DMS79 treated with DMSO at 0.1 percent for 48 hours (cell line): ENCODE data around the gene GPATCH8.

Experiments used
- DNase-seq: peaks from one replicate; lab custom pipeline; 2025; lab: John Stamatoyannopoulos, UW

The GPATCH8 gene

DNA sequence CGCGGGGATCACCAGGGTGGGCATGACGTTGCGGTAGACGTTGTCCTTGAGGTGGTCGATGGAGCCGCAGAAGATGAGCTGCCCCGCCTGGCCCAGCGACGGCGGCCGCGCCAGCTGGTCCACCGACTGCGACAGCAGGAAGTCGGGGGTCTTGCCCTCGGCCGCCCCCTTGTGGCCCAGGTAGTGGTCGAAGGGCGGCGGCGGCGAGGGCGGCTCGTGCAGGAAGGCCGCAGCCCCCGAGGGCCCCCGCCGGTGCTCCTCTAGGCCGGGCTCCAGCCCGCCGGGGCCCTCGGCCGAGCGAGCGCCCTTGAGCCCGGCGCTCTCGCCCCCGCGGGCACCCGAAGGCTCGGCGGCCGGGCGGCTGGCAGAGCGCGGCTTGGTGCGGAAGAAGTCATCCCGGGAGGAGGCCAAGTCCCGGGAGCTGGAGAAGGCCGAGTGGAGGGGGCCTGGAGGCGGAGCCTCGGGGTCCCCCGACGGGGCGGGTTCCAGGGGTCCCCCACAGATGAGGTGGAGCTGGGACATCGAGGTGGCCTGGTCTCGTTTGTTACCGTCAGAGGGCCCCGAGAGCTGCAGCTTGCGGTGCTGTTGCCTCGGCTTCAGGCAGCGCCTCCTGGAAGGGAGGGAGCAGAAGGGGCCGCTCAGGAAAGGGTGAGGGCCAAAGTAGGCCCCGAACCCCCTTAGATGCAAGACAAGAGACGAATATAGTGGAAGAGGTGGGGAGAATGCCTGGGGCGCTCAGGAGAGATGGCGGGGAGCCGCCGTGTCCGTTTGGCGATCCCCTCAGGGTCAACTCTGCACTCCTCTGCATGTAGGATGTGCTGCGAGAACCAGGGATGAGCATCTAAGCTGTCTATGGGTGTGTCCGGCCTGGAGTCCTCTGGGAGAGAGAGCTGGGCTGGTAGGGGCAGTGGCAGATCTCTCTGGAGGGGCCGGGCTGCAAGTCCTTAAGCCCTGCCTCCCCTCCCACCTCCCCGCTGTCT lies 148.3 kb downstream of the GPATCH8 start:
- DNase-seq = no peak

DNA sequence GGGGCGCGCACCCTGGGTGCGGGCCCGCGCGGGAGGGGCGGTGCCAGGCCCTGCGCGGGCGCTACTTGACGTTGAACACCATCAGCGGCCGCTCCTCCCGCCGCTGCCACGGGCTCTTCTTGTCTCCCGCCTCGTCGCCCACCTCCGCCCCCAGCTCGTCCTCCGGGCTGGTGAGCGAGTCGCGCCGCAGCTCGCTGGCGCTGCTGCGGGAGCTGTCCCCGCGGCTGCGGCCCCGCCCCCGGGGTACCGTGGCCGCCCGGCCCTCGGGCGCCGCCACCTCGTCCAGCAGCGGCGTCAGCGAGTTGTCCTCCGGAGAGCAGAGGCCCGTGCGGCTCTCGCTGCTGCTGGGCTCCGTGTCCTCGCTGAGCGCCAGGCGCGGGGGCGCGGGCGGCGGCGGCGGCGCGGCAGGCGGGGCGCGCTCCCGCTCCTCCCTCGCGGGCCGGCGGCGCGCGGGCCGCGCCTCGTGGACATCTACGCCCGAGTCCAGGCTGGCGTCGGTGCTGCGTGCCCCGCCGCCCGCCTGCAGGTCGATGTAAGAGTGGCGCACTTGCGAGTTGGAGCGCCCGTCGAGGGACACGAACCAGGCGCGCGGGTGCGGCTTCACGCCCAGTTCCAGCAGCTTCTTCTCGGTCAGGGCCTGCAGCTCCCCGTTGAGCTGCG lies 149.4 kb downstream of the GPATCH8 start:
- DNase-seq = no peak

DNA sequence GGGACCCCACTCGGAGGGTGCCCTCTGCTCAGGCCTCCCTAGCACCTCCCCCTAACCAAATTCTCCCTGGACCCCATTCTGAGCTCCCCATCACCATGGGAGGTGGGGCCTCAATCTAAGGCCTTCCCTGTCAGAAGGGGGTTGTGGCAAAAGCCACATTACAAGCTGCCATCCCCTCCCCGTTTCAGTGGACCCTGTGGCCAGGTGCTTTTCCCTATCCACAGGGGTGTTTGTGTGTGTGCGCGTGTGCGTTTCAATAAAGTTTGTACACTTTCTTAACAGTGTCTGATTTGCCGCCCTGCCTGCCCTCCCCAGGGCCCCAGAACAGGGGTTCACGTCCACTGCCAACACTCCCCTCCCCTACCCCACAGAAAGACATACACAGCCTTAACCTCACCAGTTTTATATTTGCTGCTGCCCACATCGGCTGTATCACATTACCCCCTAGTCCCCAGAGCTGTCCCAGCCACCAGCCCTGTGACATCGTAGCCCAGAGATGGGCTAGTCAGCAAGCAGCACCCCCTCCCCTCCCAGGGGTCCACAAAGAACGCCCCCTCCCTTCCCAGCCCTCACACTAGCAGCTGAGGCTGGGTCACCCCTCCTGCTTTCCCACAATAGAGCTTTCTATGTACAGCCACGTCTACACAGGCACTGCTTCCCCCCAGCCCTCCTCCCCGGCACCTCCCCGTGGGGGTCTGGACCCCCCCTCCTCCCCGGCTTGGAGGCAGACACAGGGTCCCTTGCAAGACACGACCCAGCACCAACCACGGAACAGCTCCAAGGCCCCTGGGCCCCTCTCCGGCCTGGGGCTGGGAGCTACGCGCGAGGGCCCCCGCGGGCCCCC lies 150.2 kb downstream of the GPATCH8 start:
- DNase-seq = no peak

DNA sequence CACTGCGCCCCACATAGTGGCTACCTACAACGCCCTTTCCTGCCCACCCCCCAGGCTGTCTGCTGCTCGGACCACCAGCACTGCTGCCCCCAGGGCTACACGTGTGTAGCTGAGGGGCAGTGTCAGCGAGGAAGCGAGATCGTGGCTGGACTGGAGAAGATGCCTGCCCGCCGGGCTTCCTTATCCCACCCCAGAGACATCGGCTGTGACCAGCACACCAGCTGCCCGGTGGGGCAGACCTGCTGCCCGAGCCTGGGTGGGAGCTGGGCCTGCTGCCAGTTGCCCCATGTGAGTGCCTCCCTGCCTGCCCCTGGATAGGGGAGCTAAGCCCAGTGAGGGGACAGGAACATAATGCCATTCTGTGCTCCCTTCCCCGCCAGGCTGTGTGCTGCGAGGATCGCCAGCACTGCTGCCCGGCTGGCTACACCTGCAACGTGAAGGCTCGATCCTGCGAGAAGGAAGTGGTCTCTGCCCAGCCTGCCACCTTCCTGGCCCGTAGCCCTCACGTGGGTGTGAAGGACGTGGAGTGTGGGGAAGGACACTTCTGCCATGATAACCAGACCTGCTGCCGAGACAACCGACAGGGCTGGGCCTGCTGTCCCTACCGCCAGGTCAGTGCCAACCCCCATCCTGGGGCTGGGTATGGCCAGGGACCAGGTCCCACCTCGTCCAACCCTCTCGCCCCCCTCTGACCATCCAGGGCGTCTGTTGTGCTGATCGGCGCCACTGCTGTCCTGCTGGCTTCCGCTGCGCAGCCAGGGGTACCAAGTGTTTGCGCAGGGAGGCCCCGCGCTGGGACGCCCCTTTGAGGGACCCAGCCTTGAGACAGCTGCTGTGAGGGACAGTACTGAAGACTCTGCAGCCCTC lies 151.0 kb downstream of the GPATCH8 start:
- no peak for DNase-seq

GRCh38 chr17:44351464-44351863 lies 151.7 kb downstream of the GPATCH8 start:
- no peak for DNase-seq

DNA sequence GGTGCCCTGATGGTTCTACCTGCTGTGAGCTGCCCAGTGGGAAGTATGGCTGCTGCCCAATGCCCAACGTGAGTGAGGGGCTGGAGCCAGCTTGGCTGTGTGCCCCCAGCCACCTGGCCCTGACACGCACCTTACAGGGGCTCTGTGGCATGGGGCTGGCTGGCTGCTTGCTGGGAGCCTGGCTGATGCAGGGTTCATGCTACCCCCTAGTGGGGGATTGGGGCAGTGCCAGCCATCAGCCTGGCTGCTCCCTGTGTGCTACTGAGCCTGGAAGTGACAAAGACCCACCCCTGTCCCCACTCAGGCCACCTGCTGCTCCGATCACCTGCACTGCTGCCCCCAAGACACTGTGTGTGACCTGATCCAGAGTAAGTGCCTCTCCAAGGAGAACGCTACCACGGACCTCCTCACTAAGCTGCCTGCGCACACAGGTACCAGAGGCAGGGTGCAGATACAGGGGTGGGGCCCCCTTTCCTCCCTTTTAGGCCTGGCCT lies 152.4 kb downstream of the GPATCH8 start:
- peak; percentile 28 for DNase-seq

GRCh38 chr17:44349553-44350070 lies 153.6 kb downstream of the GPATCH8 start:
- DNase-seq = no peak

DNA sequence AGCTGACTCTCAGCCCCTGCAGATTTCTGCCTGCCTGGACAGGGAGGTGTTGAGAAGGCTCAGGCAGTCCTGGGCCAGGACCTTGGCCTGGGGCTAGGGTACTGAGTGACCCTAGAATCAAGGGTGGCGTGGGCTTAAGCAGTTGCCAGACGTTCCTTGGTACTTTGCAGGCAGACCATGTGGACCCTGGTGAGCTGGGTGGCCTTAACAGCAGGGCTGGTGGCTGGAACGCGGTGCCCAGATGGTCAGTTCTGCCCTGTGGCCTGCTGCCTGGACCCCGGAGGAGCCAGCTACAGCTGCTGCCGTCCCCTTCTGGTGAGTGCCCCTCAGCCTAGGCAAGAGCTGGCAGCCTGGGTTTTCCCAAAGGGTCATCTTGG lies 154.2 kb downstream of the GPATCH8 start:
- no peak for DNase-seq

GRCh38 chr17:44348234-44348987 lies 154.8 kb downstream of the GPATCH8 start:
- DNase-seq = no peak
